SU-DHL-6 (cell line): ENCODE measurements around the gene GDF10.

ENCODE experiments used
- H2AFZ ChIP-seq: fragments of 200-600 bp; sonication (generic); 2 replicates; pipeline ENCODE4 v1.6.1; 2014; ENCODE audit warnings: low read depth, mild to moderate bottlenecking, moderate library complexity, mixed read lengths, antibody characterized with exemption, low read length; ENCODE audit not compliant: severe bottlenecking
- H3F3A ChIP-seq: fragments of 200-600 bp; shearing (Covaris generic); 2 replicates; pipeline ENCODE4 v1.6.0; 2016; ENCODE audit warnings: antibody characterized with exemption, mild to moderate bottlenecking; ENCODE audit not compliant: insufficient read depth
- H3K27ac ChIP-seq: fragments of 200-600 bp; sonication (generic); 2 replicates; pipeline ENCODE4 v1.5.1; 2016; ENCODE audit warnings: low read depth, mild to moderate bottlenecking, low read length, moderate library complexity, mixed read lengths
- H3K27me3 ChIP-seq: fragments of 200-600 bp; sonication (generic), shearing (Covaris generic); 2 replicates; pipeline ENCODE4 v1.6.0; 2014; ENCODE audit warnings: mild to moderate bottlenecking, low read length
- H3K36me3 ChIP-seq: fragments of 200-600 bp; sonication (generic); 2 replicates; pipeline ENCODE4 v1.6.1; 2014; ENCODE audit warnings: mild to moderate bottlenecking, low read length, mixed read lengths
- H3K4me2 ChIP-seq: fragments of 300-600, 200-600 bp; shearing (Covaris generic), sonication (generic); 2 replicates; pipeline ENCODE4 v1.6.0; 2014; ENCODE audit warnings: low read length, low read depth, mild to moderate bottlenecking; ENCODE audit not compliant: poor library complexity, severe bottlenecking
- H3K4me3 ChIP-seq: fragments of 200-600 bp; sonication (generic); 2 replicates; pipeline ENCODE4 v1.5.1; 2014; ENCODE audit warnings: antibody characterized with exemption, low read length, mild to moderate bottlenecking, mixed read lengths; ENCODE audit not compliant: insufficient read depth, poor library complexity, severe bottlenecking
- H3K79me2 ChIP-seq: fragments of 200-600 bp; sonication (generic); 2 replicates; pipeline ENCODE4 v1.6.1; 2014; ENCODE audit warnings: mild to moderate bottlenecking, low read length, moderate library complexity; ENCODE audit not compliant: insufficient read depth
- H3K9ac ChIP-seq: fragments of 200-600 bp; sonication (generic); 2 replicates; pipeline ENCODE4 v1.7.0; 2014; ENCODE audit warnings: mild to moderate bottlenecking, low read length
- H3K9me2 ChIP-seq: fragments of 200-600 bp; sonication (generic); replicated peaks from 2 replicates; pipeline ENCODE4 v1.6.1; 2014; ENCODE audit warnings: low read length; ENCODE audit not compliant: insufficient read depth
- H3K9me3 ChIP-seq: fragments of 200-600 bp; sonication (generic); 2 replicates; pipeline ENCODE4 v1.6.1; 2014; ENCODE audit warnings: low read length, mixed read lengths; ENCODE audit not compliant: insufficient read depth
- H4K20me1 ChIP-seq: fragments of 200-600 bp; sonication (generic); 2 replicates; pipeline ENCODE4 v1.6.1; 2014; ENCODE audit warnings: low read depth, mild to moderate bottlenecking, antibody characterized with exemption, low read length, moderate library complexity, mixed read lengths
- EZH2phosphoT487 ChIP-seq: fragments of 200-600 bp; sonication (generic), shearing (Covaris generic); conservative IDR thresholded peaks from 2 replicates; pipeline ENCODE4 v1.6.1; 2018; ENCODE audit warnings: mild to moderate bottlenecking, antibody characterized with exemption, low read length, moderate library complexity, mixed read lengths
- TF ChIP-seq, protein P1 (sequence below): fragments of 200-600 bp; sonication (generic); IDR thresholded peaks from one replicate; pipeline ENCODE4 v1.5.1; 2017; ENCODE audit warnings: antibody characterized with exemption, mild to moderate bottlenecking, low read length, moderate library complexity; ENCODE audit not compliant: insufficient read depth, poor library complexity, severe bottlenecking

GDF10 gene

DNA sequence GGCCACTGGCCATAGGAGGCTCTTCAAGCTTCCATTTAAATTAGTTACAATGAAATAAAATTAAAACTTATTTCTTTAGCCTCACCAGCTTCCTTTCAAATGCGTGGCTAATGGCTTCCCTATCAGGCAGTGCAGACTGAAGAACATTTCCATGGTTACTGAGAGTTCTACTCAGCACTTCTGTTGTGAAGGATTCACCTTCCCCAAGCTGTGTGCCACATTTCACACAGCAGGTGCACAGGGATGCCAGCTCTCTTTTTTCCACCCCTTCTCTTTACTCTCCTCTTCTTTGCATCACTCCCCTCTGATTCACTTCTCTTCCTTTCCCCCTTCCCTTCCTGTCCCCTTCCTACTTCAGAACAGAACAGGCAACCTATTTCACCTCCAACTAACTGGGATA, 23.1 kb downstream of the GDF10 start:
- Histone ChIP-seq H3K27me3 (no peaks in the 10 kb centered on the region), H2AFZ (no peak overlapping the region), H3K4me2 (no peak overlapping the region), H3K79me2 (no peaks in the 10 kb centered on the region), H3K4me3 (no peak overlapping the region), H3K27ac (no peak overlapping the region), H3F3A (no peaks in the 10 kb centered on the region), H3K9me2 (no peaks in the 10 kb centered on the region), H3K9me3 (no peaks in the 10 kb centered on the region), H3K9ac (no peak overlapping the region), H4K20me1 (no peaks in the 10 kb centered on the region), H3K36me3 (no peaks in the 10 kb centered on the region)
- no peak for TF ChIP-seq EZH2phosphoT487
- TF ChIP-seq, protein P1, sequence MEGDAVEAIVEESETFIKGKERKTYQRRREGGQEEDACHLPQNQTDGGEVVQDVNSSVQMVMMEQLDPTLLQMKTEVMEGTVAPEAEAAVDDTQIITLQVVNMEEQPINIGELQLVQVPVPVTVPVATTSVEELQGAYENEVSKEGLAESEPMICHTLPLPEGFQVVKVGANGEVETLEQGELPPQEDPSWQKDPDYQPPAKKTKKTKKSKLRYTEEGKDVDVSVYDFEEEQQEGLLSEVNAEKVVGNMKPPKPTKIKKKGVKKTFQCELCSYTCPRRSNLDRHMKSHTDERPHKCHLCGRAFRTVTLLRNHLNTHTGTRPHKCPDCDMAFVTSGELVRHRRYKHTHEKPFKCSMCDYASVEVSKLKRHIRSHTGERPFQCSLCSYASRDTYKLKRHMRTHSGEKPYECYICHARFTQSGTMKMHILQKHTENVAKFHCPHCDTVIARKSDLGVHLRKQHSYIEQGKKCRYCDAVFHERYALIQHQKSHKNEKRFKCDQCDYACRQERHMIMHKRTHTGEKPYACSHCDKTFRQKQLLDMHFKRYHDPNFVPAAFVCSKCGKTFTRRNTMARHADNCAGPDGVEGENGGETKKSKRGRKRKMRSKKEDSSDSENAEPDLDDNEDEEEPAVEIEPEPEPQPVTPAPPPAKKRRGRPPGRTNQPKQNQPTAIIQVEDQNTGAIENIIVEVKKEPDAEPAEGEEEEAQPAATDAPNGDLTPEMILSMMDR: no peak

DNA sequence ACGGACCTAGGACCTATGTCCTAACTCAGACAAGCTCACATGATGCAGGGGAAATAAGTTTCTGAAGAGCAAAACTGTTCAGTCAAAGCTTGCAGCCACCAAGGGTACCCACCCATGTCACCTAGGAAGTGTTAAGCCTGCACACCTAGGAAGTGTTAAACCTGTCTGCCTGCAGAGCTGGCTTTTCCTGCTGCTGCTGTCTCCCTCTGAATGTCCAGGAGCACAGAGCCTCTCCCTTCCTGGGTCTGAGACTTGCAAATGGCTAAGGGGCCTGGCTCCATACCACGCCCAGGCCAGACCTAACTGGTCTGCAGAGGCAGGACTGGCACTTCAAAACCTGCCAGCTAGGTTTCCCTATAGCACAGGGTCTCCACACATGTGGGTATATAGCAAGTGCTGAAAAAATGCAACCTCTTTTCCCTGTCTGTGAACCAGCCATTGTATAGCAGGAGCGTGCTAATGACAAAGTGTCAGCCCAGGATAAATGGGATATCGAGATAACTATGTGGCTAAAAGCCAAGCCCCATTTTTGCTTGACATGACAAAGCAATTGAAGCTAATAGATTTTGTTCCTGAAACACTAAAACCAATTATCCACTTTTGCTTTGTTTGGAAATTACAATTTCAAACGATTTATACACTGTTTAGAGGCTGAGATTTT, 23.8 kb downstream of the GDF10 start:
- Histone ChIP-seq H3K36me3 (no peaks in the 10 kb centered on the region), H3K4me3 (no peak overlapping the region), H3K79me2 (no peaks in the 10 kb centered on the region), H4K20me1 (no peaks in the 10 kb centered on the region), H3K9ac (no peak overlapping the region), H3K4me2 (no peak overlapping the region), H2AFZ (no peak overlapping the region), H3K9me3 (no peaks in the 10 kb centered on the region), H3F3A (no peaks in the 10 kb centered on the region), H3K9me2 (no peaks in the 10 kb centered on the region), H3K27me3 (no peaks in the 10 kb centered on the region), H3K27ac (no peak overlapping the region)
- TF ChIP-seq, protein P1: no peak
- TF ChIP-seq EZH2phosphoT487: no peak

DNA sequence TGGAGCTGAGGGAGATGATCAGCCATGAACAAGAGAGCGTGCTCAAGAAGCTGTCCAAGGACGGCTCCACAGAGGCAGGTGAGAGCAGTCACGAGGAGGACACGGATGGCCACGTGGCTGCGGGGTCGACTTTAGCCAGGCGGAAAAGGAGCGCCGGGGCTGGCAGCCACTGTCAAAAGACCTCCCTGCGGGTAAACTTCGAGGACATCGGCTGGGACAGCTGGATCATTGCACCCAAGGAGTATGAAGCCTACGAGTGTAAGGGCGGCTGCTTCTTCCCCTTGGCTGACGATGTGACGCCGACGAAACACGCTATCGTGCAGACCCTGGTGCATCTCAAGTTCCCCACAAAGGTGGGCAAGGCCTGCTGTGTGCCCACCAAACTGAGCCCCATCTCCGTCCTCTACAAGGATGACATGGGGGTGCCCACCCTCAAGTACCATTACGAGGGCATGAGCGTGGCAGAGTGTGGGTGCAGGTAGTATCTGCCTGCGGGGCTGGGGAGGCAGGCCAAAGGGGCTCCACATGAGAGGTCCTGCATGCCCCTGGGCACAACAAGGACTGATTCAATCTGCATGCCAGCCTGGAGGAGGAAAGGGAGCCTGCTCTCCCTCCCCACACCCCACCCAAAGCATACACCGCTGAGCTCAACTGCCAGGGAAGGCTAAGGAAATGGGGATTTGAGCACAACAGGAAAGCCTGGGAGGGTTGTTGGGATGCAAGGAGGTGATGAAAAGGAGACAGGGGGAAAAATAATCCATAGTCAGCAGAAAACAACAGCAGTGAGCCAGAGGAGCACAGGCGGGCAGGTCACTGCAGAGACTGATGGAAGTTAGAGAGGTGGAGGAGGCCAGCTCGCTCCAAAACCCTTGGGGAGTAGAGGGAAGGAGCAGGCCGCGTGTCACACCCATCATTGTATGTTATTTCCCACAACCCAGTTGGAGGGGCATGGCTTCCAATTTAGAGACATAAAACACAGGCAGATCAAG, 25.6 kb downstream of the GDF10 start:
- no peak overlapping the region for H3K9ac ChIP-seq
- no peaks in the 10 kb centered on the region for H4K20me1 ChIP-seq
- no peak overlapping the region for H2AFZ ChIP-seq
- no peaks in the 10 kb centered on the region for H3K27me3 ChIP-seq
- H3K4me3 ChIP-seq: no peak overlapping the region
- H3K9me2 ChIP-seq: no peaks in the 10 kb centered on the region
- no peak overlapping the region for H3K27ac ChIP-seq
- H3K36me3 ChIP-seq: no peaks in the 10 kb centered on the region
- H3K79me2 ChIP-seq: no peaks in the 10 kb centered on the region
- H3F3A ChIP-seq: no peaks in the 10 kb centered on the region
- TF ChIP-seq, protein P1: no peak
- TF ChIP-seq EZH2phosphoT487: no peak
- no peak overlapping the region for H3K4me2 ChIP-seq
- H3K9me3 ChIP-seq: no peaks in the 10 kb centered on the region
